Smooth muscle cell (in vitro differentiated cells): ENCODE measurements around the gene AOAH. TPM values are rescaled to one million over a fixed set of nuclear protein-coding genes. Genes with fewer than 3 reads are reported as not detected.

ENCODE experiments used
- DNase-seq: peaks from one replicate; lab custom pipeline; 2025; ENCODE audit not compliant: unreplicated experiment; lab: John Stamatoyannopoulos, UW
- H2AFZ ChIP-seq: fragments of 200-600 bp; sonication (generic); 2 replicates; pipeline ENCODE4 v1.6.0; 2016; ENCODE audit warnings: antibody characterized with exemption, low read depth, mild to moderate bottlenecking
- H3F3A ChIP-seq: fragments of 200-600 bp; sonication (generic); 2 replicates; pipeline ENCODE4 v1.6.0; 2017; ENCODE audit warnings: antibody characterized with exemption, low read depth
- H3K27ac ChIP-seq: fragments of 200-600 bp; sonication (generic); 2 replicates; pipeline ENCODE4 v1.5.1; 2016; ENCODE audit warnings: low read depth, mild to moderate bottlenecking
- H3K27me3 ChIP-seq: fragments of 200-600 bp; sonication (generic); 2 replicates; pipeline ENCODE4 v1.6.1; 2016; ENCODE audit warnings: low read depth, mild to moderate bottlenecking
- H3K36me3 ChIP-seq: fragments of 200-600 bp; sonication (generic); 2 replicates; pipeline ENCODE4 v1.5.1; 2016; ENCODE audit warnings: low read depth
- H3K4me1 ChIP-seq: fragments of 200-600 bp; sonication (generic); 2 replicates; pipeline ENCODE4 v1.5.1; 2016; ENCODE audit warnings: low read depth
- H3K4me2 ChIP-seq: fragments of 200-600 bp; sonication (generic); 2 replicates; pipeline ENCODE4 v1.6.0; 2016; ENCODE audit warnings: mild to moderate bottlenecking
- H3K4me3 ChIP-seq: fragments of 200-600 bp; sonication (generic); 2 replicates; pipeline ENCODE4 v1.5.1; 2016; ENCODE audit warnings: mild to moderate bottlenecking
- H3K79me2 ChIP-seq: fragments of 200-600 bp; sonication (generic); 2 replicates; pipeline ENCODE4 v1.6.0; 2016; ENCODE audit warnings: low read depth, mild to moderate bottlenecking
- H3K9ac ChIP-seq: fragments of 200-600 bp; sonication (generic); 2 replicates; pipeline ENCODE4 v1.6.0; 2016; ENCODE audit warnings: low read depth
- H3K9me3 ChIP-seq: fragments of 200-600 bp; sonication (generic); replicated peaks from 2 replicates; pipeline ENCODE4 v1.5.1; 2016; ENCODE audit warnings: low read depth
- H4K20me1 ChIP-seq: fragments of 200-600 bp; sonication (generic); 2 replicates; pipeline ENCODE4 v1.6.0; 2016; ENCODE audit warnings: low read depth
- WGBS: methylation state at CpG from one replicate; pipeline ENCODE4 v1.1.7; 2016; ENCODE audit warnings: low lambda C conversion rate; 5-methylcytosine and 5-hydroxymethylcytosine counted together
- polyA plus RNA-seq: library from polyadenylated mRNA; unstranded; fragments of >200 nt; fragmentation: Nextera tagmentation; extraction: Ambion mirVana; gene quantifications from 2 replicates; pipeline ENCODE4 v1.2.1, GENCODE V29; 2016
- total RNA-seq: library from RNA; depleted of rRNA; stranded (reverse); fragments of >200 nt; gene quantifications from 2 replicates; pipeline ENCODE4 v1.2.3, GENCODE V29; 2014
- TF ChIP-seq, protein P1 (sequence below): fragments of 200-600 bp; sonication (generic); IDR thresholded peaks from 2 replicates; pipeline ENCODE4 v1.5.1; 2017; ENCODE audit warnings: borderline replicate concordance, mild to moderate bottlenecking, antibody characterized with exemption; ENCODE audit not compliant: insufficient read depth, poor library complexity, severe bottlenecking

Gene AOAH
- total and polyA plus RNA-seq, 2 experiments from 2014 or later: not detected

DNA sequence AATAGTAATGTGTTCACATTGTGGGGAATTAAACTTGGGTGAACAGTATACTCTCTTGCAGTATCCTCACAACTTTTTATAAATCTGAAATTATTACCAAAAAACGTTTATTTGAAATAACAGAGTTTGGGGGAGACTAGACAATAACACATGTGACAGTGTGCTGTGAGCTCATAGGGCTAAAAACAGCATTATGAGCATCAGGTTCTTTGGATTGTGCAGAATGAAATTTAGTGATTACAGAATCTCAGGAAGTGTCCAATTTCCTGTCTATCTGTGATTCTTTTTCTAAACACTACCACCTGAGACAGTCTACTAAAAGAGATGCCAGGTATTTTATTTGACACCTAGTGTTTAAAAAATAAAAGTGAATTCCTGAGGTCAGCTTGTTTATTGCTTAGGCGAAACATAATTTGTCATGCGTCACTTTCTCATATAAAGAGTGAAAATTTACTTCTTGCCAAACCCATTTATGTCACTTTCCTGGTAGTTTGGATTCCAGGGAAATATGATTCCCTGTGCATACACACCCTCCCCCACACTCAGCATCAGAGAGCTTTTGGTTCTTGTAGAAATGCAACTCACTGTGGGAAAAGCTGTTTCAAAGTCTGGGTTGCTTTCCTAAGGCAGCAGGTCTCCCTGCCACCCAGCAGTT, 71.2 kb downstream of the AOAH start:
- H3K4me3 ChIP-seq: no peak overlapping the region
- H3K27ac ChIP-seq: no peak overlapping the region
- no peak overlapping the region for H3K4me2 ChIP-seq
- H4K20me1 ChIP-seq: no peaks in the 10 kb centered on the region
- peaks cover 16% of the 10 kb centered on the region for H3K4me1 ChIP-seq
- no peak for DNase-seq
- no peaks in the 10 kb centered on the region for H3K79me2 ChIP-seq
- TF ChIP-seq, protein P1, sequence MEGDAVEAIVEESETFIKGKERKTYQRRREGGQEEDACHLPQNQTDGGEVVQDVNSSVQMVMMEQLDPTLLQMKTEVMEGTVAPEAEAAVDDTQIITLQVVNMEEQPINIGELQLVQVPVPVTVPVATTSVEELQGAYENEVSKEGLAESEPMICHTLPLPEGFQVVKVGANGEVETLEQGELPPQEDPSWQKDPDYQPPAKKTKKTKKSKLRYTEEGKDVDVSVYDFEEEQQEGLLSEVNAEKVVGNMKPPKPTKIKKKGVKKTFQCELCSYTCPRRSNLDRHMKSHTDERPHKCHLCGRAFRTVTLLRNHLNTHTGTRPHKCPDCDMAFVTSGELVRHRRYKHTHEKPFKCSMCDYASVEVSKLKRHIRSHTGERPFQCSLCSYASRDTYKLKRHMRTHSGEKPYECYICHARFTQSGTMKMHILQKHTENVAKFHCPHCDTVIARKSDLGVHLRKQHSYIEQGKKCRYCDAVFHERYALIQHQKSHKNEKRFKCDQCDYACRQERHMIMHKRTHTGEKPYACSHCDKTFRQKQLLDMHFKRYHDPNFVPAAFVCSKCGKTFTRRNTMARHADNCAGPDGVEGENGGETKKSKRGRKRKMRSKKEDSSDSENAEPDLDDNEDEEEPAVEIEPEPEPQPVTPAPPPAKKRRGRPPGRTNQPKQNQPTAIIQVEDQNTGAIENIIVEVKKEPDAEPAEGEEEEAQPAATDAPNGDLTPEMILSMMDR: no peak
- no peaks in the 10 kb centered on the region for H3K9me3 ChIP-seq
- H2AFZ ChIP-seq: no peak overlapping the region
- WGBS: 66% methylated on average over 3 of the region's 3 CpGs
- no peaks in the 10 kb centered on the region for H3K27me3 ChIP-seq
- no peaks in the 10 kb centered on the region for H3K36me3 ChIP-seq
- no peaks in the 10 kb centered on the region for H3F3A ChIP-seq
- H3K9ac ChIP-seq: no peak overlapping the region

DNA sequence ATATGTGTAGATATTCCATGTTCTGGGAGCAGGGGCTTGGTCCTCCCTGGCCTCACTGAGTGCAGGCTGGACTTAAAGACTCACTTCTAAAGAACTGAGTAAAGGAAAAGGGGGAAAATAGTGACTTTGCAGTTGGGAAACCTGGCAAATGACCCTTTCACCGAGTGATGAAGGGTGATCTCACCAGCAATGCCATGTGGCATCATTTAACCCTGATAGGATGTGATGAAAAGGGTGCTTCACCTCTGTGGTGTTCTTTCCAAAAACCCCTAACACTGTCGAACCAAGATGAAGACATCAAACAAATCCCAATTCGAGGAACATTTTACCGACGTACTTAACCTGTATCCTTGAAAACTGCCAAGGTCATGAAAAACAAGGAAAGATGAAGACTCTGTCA, 71.9 kb downstream of the AOAH start:
- Histone ChIP-seq H3K4me1 (peaks cover 11% of the 10 kb centered on the region), H3K4me3 (no peak overlapping the region), H3K9ac (no peak overlapping the region), H3F3A (no peaks in the 10 kb centered on the region), H3K9me3 (no peaks in the 10 kb centered on the region), H3K4me2 (no peak overlapping the region), H3K27ac (no peak overlapping the region), H3K36me3 (no peaks in the 10 kb centered on the region), H3K27me3 (no peaks in the 10 kb centered on the region), H2AFZ (no peak overlapping the region), H4K20me1 (no peaks in the 10 kb centered on the region), H3K79me2 (no peaks in the 10 kb centered on the region)
- WGBS: 91% methylated on average over 5 of the region's 5 CpGs
- no peak for DNase-seq
- TF ChIP-seq, protein P1: no peak

DNA sequence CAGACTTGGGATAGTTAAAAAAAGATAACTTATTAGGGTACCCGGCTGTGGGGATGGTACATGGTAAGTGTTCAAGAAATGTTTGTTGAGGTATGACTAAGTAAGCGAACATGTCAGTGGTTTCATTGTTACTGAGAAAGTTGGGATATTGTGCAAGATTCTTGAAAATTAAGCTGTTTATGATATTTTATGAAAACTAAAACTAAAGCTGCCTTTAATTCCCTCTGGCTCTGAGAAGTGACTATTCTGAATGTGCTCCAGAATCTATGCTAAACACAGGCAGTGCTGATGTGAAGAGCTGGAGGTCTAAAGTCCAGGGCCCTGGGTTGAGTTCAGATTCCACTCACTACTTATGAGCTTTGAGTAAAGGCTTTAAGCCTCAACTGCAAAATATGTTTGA, 72.9 kb downstream of the AOAH start:
- WGBS: 84% methylated on average over 2 of the region's 2 CpGs
- Histone ChIP-seq H3K9ac (no peak overlapping the region), H3K9me3 (no peaks in the 10 kb centered on the region), H3K79me2 (no peaks in the 10 kb centered on the region), H3K4me2 (no peak overlapping the region), H3K36me3 (no peaks in the 10 kb centered on the region), H3K27ac (no peak overlapping the region), H3F3A (no peaks in the 10 kb centered on the region), H3K27me3 (no peaks in the 10 kb centered on the region), H4K20me1 (no peaks in the 10 kb centered on the region), H3K4me1 (peaks cover 9% of the 10 kb centered on the region), H2AFZ (no peak overlapping the region), H3K4me3 (no peak overlapping the region)
- DNase-seq: no peak
- TF ChIP-seq, protein P1: no peak

DNA sequence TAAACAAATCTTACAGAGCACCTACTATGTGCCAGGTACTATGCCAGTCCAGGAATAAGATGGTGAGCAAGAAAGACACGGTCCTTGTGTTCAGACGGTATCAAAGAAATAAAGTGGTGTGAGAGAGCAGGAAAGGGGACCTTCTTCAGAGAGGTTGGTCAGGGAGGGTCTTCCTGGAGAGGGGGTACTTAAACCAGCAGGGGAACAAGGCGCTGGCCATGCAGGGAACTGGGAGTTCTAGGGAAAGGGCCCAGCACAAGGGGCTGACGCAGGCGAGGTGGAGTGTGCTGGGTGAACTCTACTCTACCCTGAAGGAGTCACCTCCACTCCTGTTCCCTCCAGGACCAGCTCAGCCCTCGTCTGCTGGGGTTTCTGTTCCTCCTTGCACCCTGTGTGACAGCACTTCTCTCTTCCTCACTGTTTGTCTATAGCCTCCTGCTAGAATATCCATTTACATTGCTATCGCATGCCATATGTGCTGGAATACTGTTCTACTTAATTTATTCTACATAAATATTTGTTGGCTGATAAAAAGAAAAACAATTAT, 73.5 kb downstream of the AOAH start:
- Histone ChIP-seq H3K27ac (no peak overlapping the region), H3K4me2 (no peak overlapping the region)
- TF ChIP-seq, protein P1: no peak

More for the DNA sequence above, 73.5 kb downstream of the AOAH start:
- Histone ChIP-seq H3K79me2 (no peaks in the 10 kb centered on the region), H3K9me3 (no peaks in the 10 kb centered on the region), H3K4me1 (peaks cover 10% of the 10 kb centered on the region), H2AFZ (no peak overlapping the region), H3K4me3 (no peak overlapping the region), H3F3A (no peaks in the 10 kb centered on the region), H4K20me1 (no peaks in the 10 kb centered on the region), H3K9ac (no peak overlapping the region), H3K36me3 (no peaks in the 10 kb centered on the region), H3K27me3 (no peaks in the 10 kb centered on the region)
- DNase-seq: no peak
- WGBS: 84% methylated on average over 7 of the region's 7 CpGs
